Measurements from ENCODE around the gene RAB36. TPM values are rescaled to one million over a fixed set of nuclear protein-coding genes. Genes with fewer than 3 reads are reported as not detected.

Gene RAB36
- total RNA-seq, 1 experiment from 2014 or later = 1.9 TPM

GRCh38 chr22:23181721-23182308, 36.5 kb downstream of the RAB36 start:
- no peak for DNase-seq (ENCODE audit: low read depth)

GRCh38 chr22:23182309-23183060, 37.2 kb downstream of the RAB36 start:
- no peak for DNase-seq (ENCODE audit: low read depth)

- peak; percentile 63 for DNase-seq (ENCODE audit: low read depth)
Observed at GRCh38 chr22:23183061-23183698, 37.9 kb downstream of the RAB36 start.

DNA sequence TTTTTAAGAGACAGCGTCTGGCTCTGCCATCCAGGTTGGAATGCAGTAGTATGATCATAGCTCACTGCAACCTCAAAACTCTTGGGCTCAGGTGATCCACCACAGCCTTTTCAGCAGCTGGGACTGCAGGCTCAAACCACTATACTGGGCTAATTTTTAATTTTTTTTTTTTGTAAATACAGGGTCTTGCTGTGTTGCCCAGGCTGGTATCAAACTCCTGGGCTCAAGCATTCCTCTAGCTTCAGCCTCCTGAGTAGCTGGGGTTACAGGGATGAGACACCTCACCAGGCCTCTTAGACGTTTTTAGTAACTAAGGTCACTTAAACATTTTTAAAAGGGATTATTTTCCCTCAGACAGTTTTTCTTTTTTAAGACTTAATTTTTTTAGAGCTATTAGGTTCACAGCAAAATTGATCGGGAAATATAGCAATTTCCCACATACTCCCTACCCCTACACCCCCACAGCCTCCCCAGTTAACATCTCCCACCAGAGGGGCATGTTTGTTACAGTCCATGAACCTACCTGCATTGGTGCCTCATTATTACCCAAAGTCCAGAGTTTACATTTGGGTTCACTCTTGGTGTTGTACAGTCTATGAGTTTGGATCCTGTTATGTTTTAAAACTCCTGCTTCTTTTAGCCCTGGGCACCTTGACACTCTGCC, 39.0 kb downstream of the RAB36 start:
- DNase-seq (ENCODE audit: low read depth) = no peak

- DNase-seq (ENCODE audit: low read depth) = no peak
Observed at GRCh38 chr22:23184764-23185113, 39.5 kb downstream of the RAB36 start.

- no peak for DNase-seq (ENCODE audit: low read depth)
Observed at GRCh38 chr22:23187211-23187610, 41.9 kb downstream of the RAB36 start.

DNA sequence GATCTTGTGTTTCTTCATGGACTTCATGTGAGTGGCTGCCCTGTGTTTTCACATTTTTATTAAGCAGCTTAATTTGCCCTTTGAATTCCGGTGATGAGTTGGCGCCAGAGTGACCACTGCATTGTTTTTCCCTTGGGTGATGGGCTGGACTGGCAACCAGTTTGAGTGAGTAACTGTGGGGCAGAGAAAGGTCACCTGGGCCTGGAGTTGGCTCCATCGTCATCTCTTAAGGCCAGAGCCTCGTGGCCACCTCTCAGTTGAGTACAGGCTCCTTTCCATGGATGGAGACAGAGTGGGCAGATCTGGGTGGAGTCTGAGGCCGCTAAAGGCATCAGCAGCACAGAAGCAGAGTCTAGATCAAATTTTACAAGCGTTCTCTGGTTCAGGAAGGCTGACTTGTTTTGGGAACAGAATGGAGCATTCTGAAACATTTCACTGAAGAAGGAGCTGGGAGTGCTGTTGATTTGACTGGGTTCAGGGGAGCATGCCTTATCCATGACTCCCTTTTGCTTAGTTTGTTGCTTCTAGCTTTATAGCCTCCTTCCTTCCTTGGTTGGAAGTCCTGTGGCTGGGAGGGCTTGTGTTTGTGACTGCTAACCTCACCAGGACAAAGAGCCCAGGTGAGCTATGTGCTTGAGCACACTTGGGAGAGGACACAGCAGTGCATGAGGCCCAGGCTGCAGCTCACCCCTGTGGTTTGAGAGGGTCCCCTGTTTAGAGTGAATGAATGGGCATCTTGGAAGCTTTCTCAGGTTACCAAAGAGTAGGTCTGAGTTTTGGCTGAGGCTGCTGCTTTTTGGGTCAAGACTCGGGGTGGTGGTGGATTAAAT, 42.8 kb downstream of the RAB36 start:
- no peak for DNase-seq (ENCODE audit: low read depth)

GRCh38 chr22:23190526-23190925, 45.2 kb downstream of the RAB36 start:
- DNase-seq (ENCODE audit: low read depth) = no peak

DNA sequence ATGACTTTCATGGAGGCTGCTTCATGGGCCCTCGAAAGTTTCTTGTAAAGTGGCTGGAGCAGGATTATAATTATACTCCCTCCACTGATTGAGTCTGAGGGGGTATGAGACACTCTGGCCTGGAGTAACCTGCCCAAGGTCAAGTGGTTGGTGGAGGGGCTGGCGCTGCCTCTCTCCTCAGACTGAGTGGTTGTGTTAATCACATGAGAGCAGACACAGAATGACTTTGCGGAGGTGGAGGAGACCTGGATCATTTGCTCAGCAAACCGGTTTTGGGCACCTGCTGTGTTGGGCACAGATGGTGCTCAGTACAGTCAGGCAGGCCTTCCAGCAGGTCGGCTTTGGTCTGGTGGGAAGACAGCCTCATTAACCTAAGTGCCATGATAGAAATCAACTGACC, 46.9 kb downstream of the RAB36 start:
- no peak for DNase-seq (ENCODE audit: low read depth)

DNA sequence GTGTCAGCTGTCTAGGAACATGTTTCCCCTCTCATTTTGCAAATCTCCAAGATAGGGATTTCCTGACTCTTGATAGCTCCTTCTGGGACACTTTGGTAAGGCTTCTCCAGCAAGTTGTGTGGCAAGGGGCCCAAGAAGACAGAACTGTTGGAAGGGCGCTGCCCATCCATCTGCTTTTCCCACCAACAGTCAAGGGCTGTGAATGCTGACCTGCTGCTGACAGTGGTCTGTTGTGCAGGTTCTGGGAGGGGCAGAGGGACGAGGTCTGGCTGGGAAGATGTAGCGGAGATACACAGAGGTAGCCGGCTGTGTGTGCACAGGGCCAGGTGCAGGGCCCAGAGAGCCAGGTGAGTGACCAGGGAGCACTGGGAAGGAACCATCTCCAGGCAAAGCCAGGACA, 47.3 kb downstream of the RAB36 start:
- no peak for DNase-seq (ENCODE audit: low read depth)

DNA sequence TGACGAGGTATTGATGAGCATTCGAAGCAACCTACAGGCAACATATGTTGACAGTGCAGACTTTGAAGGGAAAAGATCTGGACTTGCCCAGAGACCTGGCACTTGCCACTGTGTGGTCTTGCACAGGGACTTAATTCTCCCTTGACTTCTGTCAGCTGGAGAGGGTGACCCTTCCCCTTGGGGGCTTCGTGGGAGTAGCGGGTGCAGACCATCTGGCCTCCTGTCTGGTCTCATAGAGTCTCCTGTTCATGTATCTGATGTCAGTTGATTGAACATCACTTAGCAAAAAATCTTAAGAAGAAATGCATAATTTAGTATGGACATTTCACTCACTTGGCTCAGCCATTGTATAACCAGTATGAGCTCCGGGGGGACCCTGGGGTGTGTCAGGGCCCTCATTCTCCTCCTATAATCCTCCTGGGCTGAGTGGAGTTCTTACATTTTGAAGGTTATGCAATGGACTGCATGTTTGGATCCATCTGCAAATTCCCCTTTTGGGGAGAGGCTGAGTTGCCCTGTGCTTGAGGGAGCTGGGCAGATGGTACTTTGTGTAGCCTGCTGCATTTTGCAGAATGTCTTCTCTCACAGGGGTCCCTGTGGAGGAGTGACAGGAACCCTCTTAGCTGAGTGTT, 48.0 kb downstream of the RAB36 start:
- no peak for DNase-seq (ENCODE audit: low read depth)

DNA sequence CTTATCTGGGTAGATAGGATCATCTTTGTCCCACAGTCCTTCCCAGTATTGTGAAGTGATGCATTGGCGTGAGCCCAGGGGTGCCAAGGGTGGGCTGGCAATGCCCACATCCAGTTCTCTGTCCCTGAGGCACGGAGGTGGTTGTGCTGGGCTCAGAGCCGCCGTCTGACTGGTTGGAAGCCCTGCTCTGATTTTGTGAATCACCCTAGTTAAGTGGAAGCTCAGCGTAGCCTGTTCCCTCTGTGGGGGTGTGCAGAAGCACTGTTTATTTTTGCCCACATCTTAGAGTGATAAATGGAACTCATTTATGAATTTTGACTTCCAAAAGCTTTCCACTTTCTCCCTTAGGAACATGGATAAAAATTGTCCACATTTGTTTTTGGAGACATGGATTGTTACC, 48.6 kb downstream of the RAB36 start:
- no peak for DNase-seq (ENCODE audit: low read depth)

DNA sequence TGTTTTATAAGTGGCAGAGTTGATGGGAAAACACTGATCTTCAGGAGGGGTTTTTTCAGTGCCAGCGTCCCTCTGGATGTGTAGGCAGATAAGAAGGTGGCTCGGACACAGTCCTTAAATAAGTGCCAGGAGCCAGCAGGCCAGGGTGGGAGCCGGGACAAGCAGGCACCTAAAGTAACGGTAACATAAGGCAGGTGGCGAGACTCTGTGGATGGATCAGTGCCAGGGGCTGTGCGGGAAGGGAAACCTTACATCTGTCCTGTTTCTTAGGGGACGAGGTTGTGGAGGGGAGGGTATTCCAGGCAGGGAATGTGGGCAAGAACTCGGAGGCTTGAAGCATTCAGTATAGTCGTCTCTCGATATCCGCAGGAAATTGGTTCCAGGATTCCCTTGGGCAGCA, 50.9 kb downstream of the RAB36 start:
- no peak for DNase-seq (ENCODE audit: low read depth)

GRCh38 chr22:23197836-23198235, 52.6 kb downstream of the RAB36 start:
- DNase-seq (ENCODE audit: low read depth) = no peak

- no peak for DNase-seq (ENCODE audit: low read depth)
Observed at GRCh38 chr22:23199159-23199558, 53.9 kb downstream of the RAB36 start.

DNA sequence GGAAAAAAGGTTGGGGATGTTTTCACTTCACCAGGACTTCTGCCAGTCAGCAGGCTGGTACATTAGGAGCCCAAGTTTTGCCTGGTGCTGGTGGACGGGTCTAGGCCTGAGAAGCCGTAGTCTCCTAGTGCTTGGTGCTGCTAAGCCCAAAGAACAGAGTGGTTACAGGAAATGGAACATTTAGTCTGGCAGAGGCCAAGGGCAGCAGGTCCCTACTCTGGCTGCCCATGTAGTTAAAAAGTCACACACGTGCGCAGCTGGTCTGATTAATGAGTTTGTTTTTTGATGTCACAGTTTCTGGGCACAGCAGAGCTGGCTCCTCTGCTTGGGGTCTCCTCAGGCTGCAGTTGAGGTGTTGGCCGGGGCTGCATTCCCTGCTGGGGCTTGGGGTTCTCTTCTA, 55.6 kb downstream of the RAB36 start:
- DNase-seq (ENCODE audit: low read depth) = no peak

- no peak for DNase-seq (ENCODE audit: low read depth)
Observed at GRCh38 chr22:23202812-23203451, 57.7 kb downstream of the RAB36 start.

DNA sequence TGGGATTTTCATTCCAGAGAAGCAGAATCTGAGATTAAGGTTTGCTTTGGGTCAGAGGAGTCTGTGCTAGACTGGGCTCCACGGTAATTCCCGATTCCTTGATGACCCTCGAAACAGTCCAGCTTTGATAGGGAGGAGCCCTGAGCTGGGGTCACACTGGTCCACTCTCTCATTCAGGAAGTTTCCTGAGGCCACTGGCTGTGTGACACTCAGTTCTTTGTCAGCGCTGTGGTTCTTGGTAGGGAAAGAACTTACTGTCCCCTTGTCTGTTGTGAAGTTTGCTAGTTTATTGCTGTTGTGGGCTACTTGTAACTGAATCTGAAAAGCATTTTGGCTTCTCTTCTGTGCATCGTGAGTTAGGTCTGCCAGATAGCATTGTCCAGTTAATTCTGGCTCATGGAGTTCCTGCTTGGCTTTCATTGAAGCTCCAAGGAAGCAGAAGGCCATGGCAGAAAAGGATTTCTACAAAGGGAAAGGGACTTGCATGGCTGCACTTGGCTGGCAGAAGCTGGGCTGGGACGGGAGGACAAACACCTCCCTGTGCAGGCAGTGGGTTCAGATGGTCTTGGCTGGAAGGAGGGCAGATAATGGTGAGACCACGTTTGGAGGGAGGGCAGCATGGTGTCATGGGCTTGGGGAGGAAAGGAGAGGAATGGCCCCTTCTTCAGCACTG, 58.3 kb downstream of the RAB36 start:
- DNase-seq (ENCODE audit: low read depth) = no peak

DNA sequence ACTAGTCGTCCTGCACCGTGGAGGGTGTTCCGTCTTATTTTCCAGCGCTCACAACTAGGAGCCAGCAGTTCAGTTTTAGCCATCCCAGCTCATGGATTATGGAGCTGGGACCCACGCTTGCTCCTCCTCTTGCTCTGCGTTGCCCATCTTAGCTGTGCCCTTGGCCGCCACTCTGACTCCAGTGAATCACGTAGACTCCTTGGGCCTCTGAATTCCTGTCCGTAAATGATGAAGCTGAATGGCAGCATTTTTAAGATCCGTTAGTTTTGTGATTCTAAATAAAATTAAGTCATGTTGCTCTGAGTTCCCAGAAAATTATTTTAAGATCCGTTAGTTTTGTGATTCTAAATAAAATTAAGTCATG, 58.8 kb downstream of the RAB36 start:
- no peak for DNase-seq (ENCODE audit: low read depth)

DNA sequence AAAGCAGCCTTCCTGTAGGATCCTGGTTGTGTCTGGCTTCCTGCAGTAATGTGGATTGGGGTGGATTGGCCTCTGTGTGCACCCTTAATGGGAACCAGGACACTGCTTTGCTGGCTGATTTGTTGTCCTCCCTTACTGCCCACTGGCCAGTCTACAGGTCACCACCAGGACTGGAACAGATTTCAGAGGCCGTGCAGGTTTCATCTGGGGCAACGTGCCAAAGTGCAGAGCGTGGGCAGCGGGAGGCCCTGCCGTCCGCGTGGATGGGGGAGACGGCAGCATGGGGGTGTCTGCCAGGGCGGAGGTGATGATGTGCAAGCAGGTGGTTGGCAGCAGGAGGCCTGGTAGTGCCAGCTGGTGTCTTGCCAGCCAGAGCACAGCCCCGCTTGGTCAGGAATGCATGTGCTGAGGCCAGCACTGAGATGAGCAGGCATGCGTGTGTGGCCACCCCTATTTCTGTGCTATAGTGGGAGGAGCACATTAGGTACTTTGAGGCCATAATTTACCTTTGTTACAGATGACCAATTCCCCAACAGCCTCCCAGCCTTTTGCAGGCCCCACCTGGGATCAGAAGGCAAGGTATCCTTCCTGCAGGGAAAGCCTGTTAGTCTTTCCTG, 59.4 kb downstream of the RAB36 start:
- DNase-seq (ENCODE audit: low read depth) = no peak

Measured in RPMI7951 (cell line).